Thyroid gland (tissue), 4 donors: Measurements from ENCODE around the gene ZNF397.

Source experiments
- CTCF ChIP-seq, 6 experiments: fragments of 200-600 bp in 3 of 6; fragments of 450-650 bp in 3 of 6; sonication (generic) in 3 of 6; IDR thresholded peaks; one replicate each; pipeline ENCODE4 v1.5.1; 2016 to 2019; ENCODE audit warnings: antibody characterized with exemption in 6 of 6, mild to moderate bottlenecking in 2 of 6, inconsistent platforms in 1 of 6, moderate library complexity in 1 of 6
- POLR2A ChIP-seq, 2 donors: fragments of 450-650 bp; IDR thresholded peaks; one replicate each; pipeline ENCODE4 v1.6.1; 2017; ENCODE audit warnings: antibody characterized with exemption in 2 of 2, mild to moderate bottlenecking in 2 of 2, moderate library complexity in 1 of 2

- TF ChIP-seq POLR2A (IDR thresholded peaks at IDR 0.05) (no peak), CTCF (IDR thresholded peaks at IDR 0.05) (no peak)
These were observed 5.0 kb downstream of the ZNF397 start for GRCh38 chr18:35245719-35246317.
